GM12892 (cell line): ENCODE results near the gene DMRTA1. TPM values are rescaled to one million over a fixed set of nuclear protein-coding genes. Genes with fewer than 3 reads are reported as not detected.
"Not testable (repeated sequence)": the region's sequence is repeated elsewhere in the genome, so short reads cannot be mapped to it uniquely, and the experiment has no call there.

ENCODE experiments used
- DNase-seq: peaks from one replicate; pipeline ENCODE4 v3.0.0; 2011; ENCODE audit not compliant: insufficient read length
- FAIRE-seq: peaks from 2 replicates; lab custom pipeline; 2011; peaks lifted over from hg19 to GRCh38; lab: Jason Lieb, UNC
- POLR2A ChIP-seq: IDR thresholded peaks from 2 replicates; pipeline ENCODE4 v1.6.1; 2011; ENCODE audit warnings: low read depth, low read length, control low read depth
- POLR2AphosphoS5 ChIP-seq: IDR thresholded peaks from 2 replicates; pipeline ENCODE4 v1.6.1; 2011; ENCODE audit warnings: low read depth, low read length, control low read depth
- TAF1 ChIP-seq: IDR thresholded peaks from 2 replicates; pipeline ENCODE4 v1.6.1; 2011; ENCODE audit warnings: low read depth, mild to moderate bottlenecking, control low read depth, low read length, borderline replicate concordance
- polyA plus RNA-seq: library from polyadenylated mRNA; unstranded; fragments of >200 nt; gene quantifications from one replicate; pipeline ENCODE4 v1.2.1, GENCODE V29; 2012; ENCODE audit warnings: missing spikeins, inconsistent platforms; ENCODE audit not compliant: missing spikeins

Gene DMRTA1
- polyA plus RNA-seq: not detected

- TF ChIP-seq TAF1: no peak
- no peak for TF ChIP-seq POLR2A
- no peak for TF ChIP-seq POLR2AphosphoS5
- DNase-seq (no peak), FAIRE-seq (no peak)
Measured at GRCh38 chr9:22446589-22446949, at the start of gene DMRTA1. Gene DMRTA1 (plus strand): TSS chr9:22446824. CDS start chr9:22447066, 242 bp downstream.

GRCh38 chr9:22401671-22402070 lies 45.0 kb upstream of the DMRTA1 start:
- TF ChIP-seq TAF1: no peak
- TF ChIP-seq POLR2AphosphoS5: no peak
- TF ChIP-seq POLR2A: no peak
- DNase-seq (no peak), FAIRE-seq (no peak)

GRCh38 chr9:22405869-22406659 lies 40.6 kb upstream of the DMRTA1 start:
- FAIRE-seq (no peak), DNase-seq (no peak)

GRCh38 chr9:22413884-22414283 lies 32.7 kb upstream of the DMRTA1 start:
- no peak for FAIRE-seq
- no peak for DNase-seq
- TF ChIP-seq POLR2AphosphoS5 (no peak), POLR2A (no peak), TAF1 (no peak)

More at GRCh38 chr9:22405869-22406659, 40.6 kb upstream of the DMRTA1 start:
- TF ChIP-seq POLR2AphosphoS5 (no peak), TAF1 (no peak), POLR2A (no peak)

GRCh38 chr9:22415941-22416691 lies 30.5 kb upstream of the DMRTA1 start:
- no peak for FAIRE-seq
- TF ChIP-seq POLR2AphosphoS5 (no peak), TAF1 (no peak), POLR2A (no peak)
- no peak for DNase-seq

GRCh38 chr9:22416692-22417060 lies 29.9 kb upstream of the DMRTA1 start:
- no peak for DNase-seq
- TF ChIP-seq POLR2AphosphoS5 (no peak), TAF1 (no peak), POLR2A (no peak)
- no peak for FAIRE-seq

- FAIRE-seq: no peak
- no peak for TF ChIP-seq POLR2AphosphoS5
Measured at GRCh38 chr9:22423566-22423965, 23.1 kb upstream of the DMRTA1 start.

GRCh38 chr9:22424616-22425015 lies 22.0 kb upstream of the DMRTA1 start:
- TF ChIP-seq TAF1 (no peak), POLR2AphosphoS5 (no peak), POLR2A (no peak)
- FAIRE-seq (no peak), DNase-seq (no peak)

More at GRCh38 chr9:22423566-22423965, 23.1 kb upstream of the DMRTA1 start:
- DNase-seq: no peak

GRCh38 chr9:22425551-22425950 lies 21.1 kb upstream of the DMRTA1 start:
- FAIRE-seq (no peak), DNase-seq (no peak)
- no peak for TF ChIP-seq TAF1
- TF ChIP-seq POLR2AphosphoS5: no peak
- TF ChIP-seq POLR2A: no peak

- no peak for DNase-seq
- no peak for FAIRE-seq
- TF ChIP-seq POLR2A (no peak), TAF1 (no peak), POLR2AphosphoS5 (no peak)
Measured at GRCh38 chr9:22427226-22427880, 19.3 kb upstream of the DMRTA1 start.

GRCh38 chr9:22433691-22434090 lies 12.9 kb upstream of the DMRTA1 start:
- no peak for FAIRE-seq
- no peak for TF ChIP-seq POLR2A
- TF ChIP-seq TAF1: no peak
- no peak for TF ChIP-seq POLR2AphosphoS5
- DNase-seq: no peak

GRCh38 chr9:22435252-22435651 lies 11.4 kb upstream of the DMRTA1 start:
- not testable (repeated sequence) for FAIRE-seq, DNase-seq

- DNase-seq, FAIRE-seq: not testable (repeated sequence)
Measured at GRCh38 chr9:22437461-22438067, 9.1 kb upstream of the DMRTA1 start.
